Measurements from ENCODE around the gene CDK5R1.
A peak's percentile ranks its signal among the peaks of the same experiment; 100 is the strongest.

The CDK5R1 gene

DNA sequence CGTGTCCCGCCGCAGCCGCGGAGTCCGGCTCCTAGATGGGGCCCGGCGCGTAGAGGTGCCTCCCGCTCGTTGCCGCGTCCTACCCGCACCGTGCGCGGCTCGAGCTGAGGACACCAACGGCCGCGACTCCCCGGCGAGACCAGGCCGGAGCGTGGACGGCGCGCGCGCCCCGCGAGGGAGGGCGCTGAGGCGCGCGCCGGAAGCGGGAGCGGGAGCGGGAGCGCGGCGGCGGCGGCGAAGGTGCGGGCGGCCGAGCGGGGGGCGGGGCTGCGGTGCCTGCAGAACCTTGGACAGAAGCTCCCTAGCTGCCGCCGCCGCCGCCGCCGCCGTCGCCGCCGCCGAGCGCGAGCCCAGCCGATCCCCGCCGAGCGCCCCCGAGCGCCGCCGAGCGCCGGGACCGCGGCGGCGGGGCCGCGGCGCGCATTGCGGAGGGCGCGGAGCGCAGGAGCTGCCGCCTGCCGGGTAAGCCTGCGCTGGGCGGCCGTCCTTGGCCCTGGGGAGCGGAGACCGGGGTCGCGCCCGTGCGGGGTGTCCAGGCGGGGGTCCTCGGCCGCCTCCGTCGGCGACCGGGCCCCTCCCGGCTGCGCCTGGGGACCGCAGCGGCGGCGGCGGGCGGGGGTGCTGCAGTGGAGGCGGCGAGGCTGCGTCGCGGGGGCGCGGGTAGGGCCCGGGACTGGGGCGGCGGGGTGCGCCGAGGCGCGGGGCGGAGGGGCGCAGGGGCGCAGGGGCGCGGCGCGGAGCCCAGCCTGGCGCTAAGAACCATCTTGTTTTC is at the start of gene CDK5R1:
Gene CDK5R1, plus strand, starts transcription at position 293 of the 772 bp plus-strand sequence. CDS start 628 bp downstream, outside the sequence.
- peak within 1 kb of the TSS; percentile 60 for H3K4me3 ChIP-seq (ENCODE audit: low read length)
- no peak for DNase-seq (ENCODE audit: low read depth)
- no peak for TF ChIP-seq CTCF (conservative IDR thresholded peaks at IDR 0.05; ENCODE audit: low read depth, low read length)

DNA sequence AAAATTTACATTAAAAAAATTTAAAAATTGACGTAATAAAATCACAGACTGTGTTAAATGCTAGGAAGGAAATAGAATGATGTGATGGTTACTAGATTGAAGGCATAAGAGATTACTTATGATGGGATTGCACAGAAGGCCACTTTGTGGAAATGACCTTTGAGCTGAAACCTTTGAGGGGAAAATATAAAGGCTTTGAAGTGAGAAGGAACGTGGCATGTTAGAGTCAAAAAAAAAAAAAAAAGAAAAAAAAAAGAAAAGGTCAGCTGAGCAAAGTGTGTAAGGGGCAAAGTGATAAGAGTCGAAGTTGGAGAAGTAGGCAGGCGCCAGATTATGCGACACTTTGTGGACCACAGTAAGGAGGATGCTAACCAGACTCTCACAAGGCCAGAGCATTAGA is 46.1 kb upstream of the CDK5R1 start:
- no peak for TF ChIP-seq CTCF (conservative IDR thresholded peaks at IDR 0.05; ENCODE audit: low read depth, low read length)
- H3K4me3 ChIP-seq (ENCODE audit: low read length): no peak overlapping the region
- DNase-seq (ENCODE audit: low read depth): no peak

DNA sequence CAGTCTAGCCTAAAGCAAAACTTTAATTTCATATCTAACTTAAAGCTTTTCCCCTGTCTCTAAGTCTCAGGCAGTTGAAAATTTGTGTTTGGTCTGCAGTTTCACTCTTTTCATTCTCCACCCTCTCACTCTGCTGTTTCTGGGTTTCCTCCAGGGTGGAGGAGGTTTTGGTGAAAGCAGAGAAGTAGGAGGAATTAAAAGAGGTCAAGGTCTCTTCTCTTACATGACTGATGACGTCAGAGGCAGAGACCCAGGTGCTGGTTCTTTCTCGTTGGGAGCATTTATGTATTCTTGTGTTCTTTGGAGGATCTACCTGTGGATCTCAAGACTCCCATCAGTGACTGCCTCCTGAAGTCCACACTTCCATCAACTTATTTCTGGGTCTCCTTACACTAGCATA is 44.9 kb upstream of the CDK5R1 start:
- DNase-seq (ENCODE audit: low read depth): no peak
- H3K4me3 ChIP-seq (ENCODE audit: low read length): no peak overlapping the region
- no peak for TF ChIP-seq CTCF (conservative IDR thresholded peaks at IDR 0.05; ENCODE audit: low read depth, low read length)

DNA sequence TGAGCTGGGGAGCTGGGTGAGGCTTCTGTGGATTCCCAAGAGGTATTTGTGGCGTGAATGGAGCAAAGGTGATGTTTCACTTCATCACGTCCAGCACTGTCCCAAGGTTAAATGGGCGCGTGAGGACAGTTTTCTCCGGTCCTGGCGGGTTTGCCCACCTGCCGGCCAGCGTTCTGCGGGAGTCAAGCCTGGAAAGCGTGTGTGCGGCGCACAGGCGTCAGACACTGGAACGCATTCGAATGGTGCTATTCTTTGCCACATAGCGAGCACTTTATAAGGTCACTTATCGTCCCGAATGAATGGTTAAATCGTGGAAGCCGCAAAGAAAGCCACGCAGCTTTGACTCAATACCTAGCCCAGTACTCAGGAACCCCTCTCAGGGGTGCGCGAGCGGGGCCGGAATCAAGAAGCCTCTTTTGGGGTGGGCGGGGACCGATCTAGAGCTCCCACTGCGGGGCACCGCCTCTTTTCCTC is 42.9 kb upstream of the CDK5R1 start:
- TF ChIP-seq CTCF (conservative IDR thresholded peaks at IDR 0.05; ENCODE audit: low read depth, low read length): no peak
- DNase-seq (ENCODE audit: low read depth): no peak
- H3K4me3 ChIP-seq (ENCODE audit: low read length): peak overlapping the region; percentile 99

DNA sequence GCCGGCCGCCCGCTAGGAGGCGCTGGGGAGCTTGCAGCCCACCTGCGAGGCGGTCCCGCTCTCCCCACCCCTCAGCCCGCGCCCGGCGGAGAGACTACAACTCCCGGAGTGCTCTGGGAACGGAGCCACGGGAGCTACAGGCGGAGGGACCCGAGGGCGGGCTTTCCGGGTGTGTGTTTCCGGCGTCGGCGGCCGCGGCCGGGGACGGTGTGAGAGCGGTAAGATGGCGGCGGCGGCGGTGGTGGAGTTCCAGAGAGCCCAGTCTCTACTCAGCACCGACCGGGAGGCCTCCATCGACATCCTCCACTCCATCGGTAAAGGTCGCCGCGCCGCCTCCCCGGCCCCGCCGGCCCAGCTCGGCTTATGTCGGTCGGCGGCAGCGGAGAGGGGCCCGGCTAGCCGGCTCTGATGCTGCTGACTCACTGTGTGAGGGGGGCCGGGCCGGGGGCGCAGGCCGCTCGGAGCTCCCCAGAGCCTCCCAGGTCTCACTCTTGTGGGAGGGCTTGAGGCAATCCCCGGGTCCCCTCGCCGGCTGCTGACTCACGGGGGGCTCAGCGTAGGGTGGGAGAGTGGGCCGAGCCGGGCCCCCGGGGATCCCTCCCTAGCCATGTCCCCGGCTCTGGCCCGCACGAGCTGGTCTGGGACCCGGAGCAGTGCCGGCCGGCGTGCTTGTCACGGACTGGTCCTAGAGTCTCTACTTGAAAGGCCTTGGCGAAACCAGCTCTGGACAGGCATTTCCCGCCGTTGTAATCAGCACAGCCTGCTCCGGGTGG is 42.3 kb upstream of the CDK5R1 start, which contains the start of gene PSMD11:
Gene PSMD11, plus strand, starts transcription at position 210 of the 773 bp plus-strand sequence. Its CDS starts 14 bp downstream, at position 224.
- TF ChIP-seq CTCF (conservative IDR thresholded peaks at IDR 0.05; ENCODE audit: low read depth, low read length): peak; percentile 87
- peak; percentile 86 for DNase-seq (ENCODE audit: low read depth)
- peak within 1 kb of the TSS; percentile 99 for H3K4me3 ChIP-seq (ENCODE audit: low read length)

GRCh38 chr17:32445074-32445415 is 41.7 kb upstream of the CDK5R1 start:
- TF ChIP-seq CTCF (conservative IDR thresholded peaks at IDR 0.05; ENCODE audit: low read depth, low read length): peak; percentile 6
- DNase-seq (ENCODE audit: low read depth): peak; percentile 35
- H3K4me3 ChIP-seq (ENCODE audit: low read length): peak overlapping the region; percentile 99

All from retinal pigment epithelial cell (primary cell).